Calu3 (cell line): ENCODE measurements around the gene RET. TPM values are rescaled to one million over a fixed set of nuclear protein-coding genes. Genes with fewer than 3 reads are reported as not detected.

ENCODE experiments used
- BruUV-seq: library from RNA; stranded (reverse); fragments of 400-500 nt; replicated peaks from 2 replicates; lab custom pipeline; 2021; lab: Mats Ljungman, UMichigan
- CTCF ChIA-PET: fragments of 300-600 bp; sonication (Branson Sonifier 250); formaldehyde crosslinking; loops from one replicate; lab custom pipeline; 2022; ENCODE audit warnings: antibody characterized with exemption; lab: Charles Lee
- DNase-seq: peaks from one replicate; pipeline ENCODE4 v3.0.0; 2022
- H3K27ac Mint-ChIP-seq: one replicate; pipeline ENCODE4 v1.8.0; 2022; ENCODE audit warnings: mixed read lengths; ENCODE audit not compliant: unreplicated experiment
- H3K27me3 Mint-ChIP-seq: one replicate; pipeline ENCODE4 v1.8.0; 2022; ENCODE audit warnings: mixed read lengths; ENCODE audit not compliant: unreplicated experiment
- H3K36me3 Mint-ChIP-seq: one replicate; pipeline ENCODE4 v1.8.0; 2022; ENCODE audit warnings: mild to moderate bottlenecking, moderate library complexity, mixed read lengths; ENCODE audit not compliant: insufficient read depth, unreplicated experiment
- H3K4me1 Mint-ChIP-seq: one replicate; pipeline ENCODE4 v1.8.0; 2022; ENCODE audit warnings: mild to moderate bottlenecking, low read depth, mixed read lengths; ENCODE audit not compliant: unreplicated experiment
- H3K4me3 Mint-ChIP-seq: one replicate; pipeline ENCODE4 v1.8.0; 2022; ENCODE audit warnings: mild to moderate bottlenecking, low read depth, moderate library complexity, mixed read lengths; ENCODE audit not compliant: unreplicated experiment
- H3K9me3 Mint-ChIP-seq: one replicate; pipeline ENCODE4 v1.8.0; 2022; ENCODE audit warnings: low read depth, mixed read lengths; ENCODE audit not compliant: unreplicated experiment
- CTCF ChIP-seq: fragments of 200-600 bp; IDR thresholded peaks from one replicate; pipeline ENCODE4 v1.8.0; 2022; ENCODE audit warnings: antibody characterized with exemption; ENCODE audit not compliant: unreplicated experiment
- intact Hi-C: fragments of 100-400 bp; cut with micrococcal nuclease; formaldehyde crosslinking; loops from one replicate; pipeline ENCODE4 v1.10.0; 2022; ENCODE audit not compliant: unreplicated experiment
- total RNA-seq: library from RNA; stranded (reverse); gene quantifications from 2 replicates; pipeline ENCODE4 v1.2.3, GENCODE V29; 2022

The RET gene
- total RNA-seq, 1 experiment from 2014 or later, result not detected

GRCh38 chr10:43155221-43155620, 78.4 kb downstream of the RET start:
- H3K4me1 Mint-ChIP-seq, result peaks cover 8% of the 10 kb centered on the region
- no peak for TF ChIP-seq CTCF
- intact Hi-C loops, result no loop called here
- CTCF ChIA-PET, result interaction anchor here (0.6 to 1.2 kb wide), 2 partner anchors 47 to 290 kb away, joined by 3 read pairs; no protein-coding TSS in a partner anchor
- BruUV-seq, result no TSS peak
- H3K36me3 Mint-ChIP-seq, result no peaks in the 10 kb centered on the region
- no peak overlapping the region for H3K27ac Mint-ChIP-seq
- H3K9me3 Mint-ChIP-seq, result no peaks in the 10 kb centered on the region
- no peak overlapping the region for H3K4me3 Mint-ChIP-seq
- no peak for DNase-seq
- no peaks in the 10 kb centered on the region for H3K27me3 Mint-ChIP-seq

- Mint-ChIP-seq H3K4me3 (no peak overlapping the region), H3K36me3 (no peaks in the 10 kb centered on the region), H3K4me1 (peaks cover 12% of the 10 kb centered on the region), H3K9me3 (no peaks in the 10 kb centered on the region), H3K27ac (no peak overlapping the region), H3K27me3 (no peaks in the 10 kb centered on the region)
- DNase-seq, result no peak
- CTCF ChIA-PET, result no interaction called here
- TF ChIP-seq CTCF, result no peak
- no TSS peak for BruUV-seq
- intact Hi-C loops, result no loop called here
Observed at GRCh38 chr10:43155741-43156140, 78.9 kb downstream of the RET start.

- Mint-ChIP-seq H3K4me1 (peaks cover 21% of the 10 kb centered on the region), H3K4me3 (no peak overlapping the region), H3K9me3 (no peaks in the 10 kb centered on the region), H3K27me3 (no peaks in the 10 kb centered on the region), H3K27ac (no peak overlapping the region), H3K36me3 (no peaks in the 10 kb centered on the region)
- intact Hi-C loops, result no loop called here
- DNase-seq, result no peak
- no TSS peak for BruUV-seq
- TF ChIP-seq CTCF, result no peak
- CTCF ChIA-PET, result interaction anchor here (0.6 kb wide), 1 partner anchor 1822 kb away, joined by 3 read pairs; the partner anchor contains the start of gene DEPP1
Observed at GRCh38 chr10:43156590-43157341, 79.9 kb downstream of the RET start.

GRCh38 chr10:43158636-43159035, 81.8 kb downstream of the RET start:
- Mint-ChIP-seq H3K4me3 (no peak overlapping the region), H3K9me3 (no peaks in the 10 kb centered on the region), H3K36me3 (no peaks in the 10 kb centered on the region), H3K27ac (no peak overlapping the region), H3K27me3 (no peaks in the 10 kb centered on the region), H3K4me1 (peaks cover 21% of the 10 kb centered on the region)
- DNase-seq, result no peak
- BruUV-seq, result no TSS peak
- intact Hi-C loops, result no loop called here
- CTCF ChIA-PET, result no interaction called here
- no peak for TF ChIP-seq CTCF
